Activated naive CD8-positive, alpha-beta T cell treated with anti-CD3 and anti-CD28 coated beads, Interleukin-2, amount 50 U/mL, for 16 hours (primary cell): ENCODE data around the gene NSD1.

Source experiments
- DNase-seq: peaks from one replicate; pipeline ENCODE4 v3.0.0-alpha.2; 2020; ENCODE audit warnings: low read depth, low spot score

Gene NSD1

DNA sequence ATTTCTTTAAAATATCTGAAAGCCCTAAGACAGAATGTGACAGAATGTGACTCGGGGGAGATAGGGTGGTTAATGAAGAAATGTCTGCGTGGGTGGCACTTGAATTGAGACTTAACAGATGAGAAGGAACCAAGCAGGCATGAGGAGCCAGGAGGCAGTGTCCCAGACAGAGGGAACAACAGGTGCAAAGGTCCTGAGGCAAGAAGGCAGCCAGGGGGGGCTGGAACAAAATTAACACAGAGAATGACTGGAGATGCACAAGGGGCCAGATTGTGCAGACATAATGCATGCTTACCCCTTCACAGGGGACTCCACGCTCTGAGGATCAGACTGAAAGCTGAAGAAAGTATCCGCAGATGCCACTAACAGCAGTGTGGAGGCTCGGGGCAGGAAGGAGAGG is 216.2 kb downstream of the NSD1 start:
- DNase-seq: no peak
